Measurements from ENCODE around the gene ASMTL.
"Not testable (repeated sequence)": the region's sequence is repeated elsewhere in the genome, so short reads cannot be mapped to it uniquely, and the experiment has no call there.

Gene ASMTL

DNA sequence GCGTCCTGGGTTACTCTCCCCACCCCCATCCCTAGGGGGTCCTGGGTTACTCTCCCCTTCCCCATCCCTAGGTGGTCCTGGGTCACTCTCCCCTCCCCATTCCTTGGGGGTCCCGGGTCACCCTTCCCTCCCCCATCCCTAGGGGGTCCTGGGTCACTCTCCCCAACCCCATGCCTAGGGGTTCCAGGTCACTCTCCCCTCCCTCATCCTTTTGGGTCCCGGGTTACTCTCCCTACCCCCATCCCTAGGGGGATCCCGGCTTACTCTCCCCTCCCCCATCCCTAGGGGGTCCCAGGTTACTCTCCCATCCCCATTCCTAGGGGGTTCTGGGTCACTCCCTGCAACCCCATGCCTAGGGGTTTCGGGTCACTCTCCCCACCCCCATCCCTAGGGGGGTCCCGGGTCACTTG lies 1.5 kb downstream of the ASMTL start:
- H3K36me3 ChIP-seq (ENCODE audit: insufficient read depth, low read depth, low read length) = peaks cover 25% of the 10 kb centered on the region
- peak overlapping the region; percentile 96 for H3K4me3 ChIP-seq (ENCODE audit: low read length)
- no peak overlapping the region for H3K27ac ChIP-seq (ENCODE audit: low read length)
- peak overlapping the region; percentile 92; the same call in 1 of the 2 replicates for H3K9ac ChIP-seq (ENCODE audit: low read depth, low read length)
- H3K4me1 ChIP-seq (ENCODE audit: insufficient read depth, low read length) = no peaks in the 10 kb centered on the region
- H3K27me3 ChIP-seq (ENCODE audit: insufficient read depth, low read length) = no peaks in the 10 kb centered on the region
- peaks cover 13% of the 10 kb centered on the region for H3K9me3 ChIP-seq (ENCODE audit: insufficient read depth, low read depth, low read length)

- H3K4me3 ChIP-seq (ENCODE audit: low read length) = peak overlapping the region; percentile 96; the same call in 1 of the 2 replicates
- no peak overlapping the region for H3K9ac ChIP-seq (ENCODE audit: low read depth, low read length)
- H3K27ac ChIP-seq (ENCODE audit: low read length) = no peak overlapping the region
- no peaks in the 10 kb centered on the region for H3K27me3 ChIP-seq (ENCODE audit: insufficient read depth, low read length)
- no peaks in the 10 kb centered on the region for H3K4me1 ChIP-seq (ENCODE audit: insufficient read depth, low read length)
- H3K9me3 ChIP-seq (ENCODE audit: insufficient read depth, low read depth, low read length) = peaks cover 13% of the 10 kb centered on the region
- peaks cover 25% of the 10 kb centered on the region for H3K36me3 ChIP-seq (ENCODE audit: insufficient read depth, low read depth, low read length)
These were observed 2.1 kb downstream of the ASMTL start for GRCh38 chrX:1450361-1451161.

DNA sequence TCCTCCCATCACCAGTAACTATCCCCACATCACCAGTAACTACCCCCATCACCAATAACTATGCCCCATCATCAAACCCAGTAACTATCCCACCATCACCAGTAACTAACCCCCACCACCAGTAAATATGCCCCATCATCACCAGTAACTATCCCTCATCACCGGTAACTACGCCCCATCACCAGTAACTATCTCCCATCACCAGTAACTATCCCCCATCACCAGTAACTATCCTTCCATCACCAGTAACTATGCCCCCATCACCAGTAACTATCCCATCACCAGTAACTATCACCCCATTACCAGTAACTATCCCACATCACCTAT lies 2.9 kb downstream of the ASMTL start:
- Histone ChIP-seq H3K27ac (ENCODE audit: low read length) (no peak overlapping the region), H3K36me3 (ENCODE audit: insufficient read depth, low read depth, low read length) (peaks cover 30% of the 10 kb centered on the region), H3K27me3 (ENCODE audit: insufficient read depth, low read length) (no peaks in the 10 kb centered on the region), H3K4me1 (ENCODE audit: insufficient read depth, low read length) (no peaks in the 10 kb centered on the region), H3K4me3 (ENCODE audit: low read length) (no peak overlapping the region; the same call in 1 of the 2 replicates), H3K9ac (ENCODE audit: low read depth, low read length) (no peak overlapping the region), H3K9me3 (ENCODE audit: insufficient read depth, low read depth, low read length) (peaks cover 13% of the 10 kb centered on the region)

DNA sequence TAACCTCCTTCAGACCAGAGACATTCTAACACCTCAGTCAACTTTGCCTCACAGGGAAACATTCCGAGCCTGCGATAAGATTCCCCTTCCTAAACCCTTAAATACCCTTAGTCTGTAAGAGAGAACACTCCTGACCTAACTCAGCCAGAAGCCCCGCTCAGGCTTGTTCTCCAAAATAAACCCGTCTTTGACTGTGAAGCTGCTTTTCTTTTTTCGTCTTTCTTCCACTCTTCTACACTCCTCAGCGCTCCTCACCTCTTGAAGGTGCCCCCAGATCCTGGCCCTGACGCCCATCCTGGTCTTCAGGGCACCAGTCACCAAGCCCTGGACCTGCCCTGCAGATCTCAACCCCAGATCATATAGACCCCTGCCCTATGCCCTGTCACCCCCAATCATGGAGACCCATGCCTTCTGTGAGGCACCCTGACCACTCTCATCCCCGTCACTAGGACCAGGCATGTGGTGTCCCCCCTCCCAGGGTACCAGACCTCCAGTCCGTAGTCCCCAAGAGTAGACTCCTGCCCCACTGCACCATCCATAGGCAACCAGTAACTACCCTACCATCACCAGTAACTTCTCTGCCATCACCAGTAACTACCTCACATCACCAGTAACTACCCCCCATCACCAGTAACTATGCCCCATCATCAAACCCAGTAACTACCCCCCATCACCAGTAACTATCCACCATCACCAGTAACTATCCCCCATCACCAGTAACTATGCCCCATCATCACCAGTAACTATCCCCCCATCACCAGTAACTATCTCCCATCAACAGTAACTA lies 3.5 kb downstream of the ASMTL start:
- H3K36me3 ChIP-seq (ENCODE audit: insufficient read depth, low read depth, low read length) = peaks cover 35% of the 10 kb centered on the region
- H3K4me1 ChIP-seq (ENCODE audit: insufficient read depth, low read length) = no peaks in the 10 kb centered on the region
- peaks cover 13% of the 10 kb centered on the region for H3K9me3 ChIP-seq (ENCODE audit: insufficient read depth, low read depth, low read length)
- no peak overlapping the region for H3K27ac ChIP-seq (ENCODE audit: low read length)
- H3K9ac ChIP-seq (ENCODE audit: low read depth, low read length) = no peak overlapping the region
- H3K27me3 ChIP-seq (ENCODE audit: insufficient read depth, low read length) = no peaks in the 10 kb centered on the region
- no peak overlapping the region for H3K4me3 ChIP-seq (ENCODE audit: low read length)

DNA sequence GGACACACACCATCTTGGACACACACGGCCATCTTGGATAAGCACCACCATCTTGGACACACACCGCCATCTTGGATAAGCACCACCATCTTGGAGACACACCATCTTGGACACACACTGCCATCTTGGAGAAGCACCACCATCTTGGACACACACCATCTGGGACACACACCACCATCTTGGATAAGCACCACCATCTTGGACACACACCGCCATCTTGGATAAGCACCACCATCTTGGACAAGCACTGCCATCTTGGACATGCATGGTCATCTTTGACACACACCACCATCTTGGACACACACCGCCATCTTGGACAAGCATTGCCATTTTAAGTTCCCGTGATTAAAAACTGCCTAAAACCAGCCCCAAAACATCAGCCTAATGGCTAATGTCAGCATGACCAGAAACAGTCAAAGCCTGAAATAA lies 4.1 kb downstream of the ASMTL start:
- peaks cover 13% of the 10 kb centered on the region for H3K9me3 ChIP-seq (ENCODE audit: insufficient read depth, low read depth, low read length)
- H3K9ac ChIP-seq (ENCODE audit: low read depth, low read length); H3K27me3 ChIP-seq (ENCODE audit: insufficient read depth, low read length); H3K4me3 ChIP-seq (ENCODE audit: low read length); H3K4me1 ChIP-seq (ENCODE audit: insufficient read depth, low read length); H3K27ac ChIP-seq (ENCODE audit: low read length): not testable (repeated sequence)
- peaks cover 37% of the 10 kb centered on the region for H3K36me3 ChIP-seq (ENCODE audit: insufficient read depth, low read depth, low read length)

DNA sequence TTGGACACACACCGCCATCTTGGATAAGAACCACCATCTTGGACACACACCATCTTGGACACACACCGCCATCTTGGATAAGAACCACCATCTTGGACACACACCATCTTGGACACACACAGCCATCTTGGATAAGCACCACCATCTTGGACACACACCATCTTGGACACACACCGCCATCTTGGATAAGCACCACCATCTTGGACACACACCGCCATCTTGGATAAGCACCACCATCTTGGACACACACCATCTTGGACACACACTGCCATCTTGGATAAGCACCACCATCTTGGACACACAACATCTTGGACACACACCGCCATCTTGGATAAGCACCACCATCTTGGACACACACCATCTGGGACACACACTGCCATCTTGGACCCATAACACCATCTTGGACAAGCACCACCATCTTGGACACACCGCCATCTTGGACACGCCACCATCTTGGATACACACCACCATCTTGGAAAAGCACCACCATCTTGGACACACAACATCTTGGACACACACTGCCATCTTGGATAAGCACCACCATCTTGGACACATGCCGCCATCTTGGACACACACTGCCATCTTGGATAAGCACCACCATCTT lies 4.6 kb downstream of the ASMTL start:
- H3K27me3 ChIP-seq (ENCODE audit: insufficient read depth, low read length); H3K27ac ChIP-seq (ENCODE audit: low read length); H3K4me1 ChIP-seq (ENCODE audit: insufficient read depth, low read length); H3K4me3 ChIP-seq (ENCODE audit: low read length); H3K9ac ChIP-seq (ENCODE audit: low read depth, low read length): not testable (repeated sequence)
- Histone ChIP-seq H3K9me3 (ENCODE audit: insufficient read depth, low read depth, low read length) (peaks cover 13% of the 10 kb centered on the region), H3K36me3 (ENCODE audit: insufficient read depth, low read depth, low read length) (peaks cover 39% of the 10 kb centered on the region)

GRCh38 chrX:1446984-1447968 lies 5.4 kb downstream of the ASMTL start:
- Histone ChIP-seq H3K9me3 (ENCODE audit: insufficient read depth, low read depth, low read length) (peaks cover 13% of the 10 kb centered on the region), H3K36me3 (ENCODE audit: insufficient read depth, low read depth, low read length) (peaks cover 39% of the 10 kb centered on the region)
- not testable (repeated sequence) for H3K4me1 ChIP-seq (ENCODE audit: insufficient read depth, low read length); H3K9ac ChIP-seq (ENCODE audit: low read depth, low read length); H3K4me3 ChIP-seq (ENCODE audit: low read length); H3K27ac ChIP-seq (ENCODE audit: low read length); H3K27me3 ChIP-seq (ENCODE audit: insufficient read depth, low read length)

DNA sequence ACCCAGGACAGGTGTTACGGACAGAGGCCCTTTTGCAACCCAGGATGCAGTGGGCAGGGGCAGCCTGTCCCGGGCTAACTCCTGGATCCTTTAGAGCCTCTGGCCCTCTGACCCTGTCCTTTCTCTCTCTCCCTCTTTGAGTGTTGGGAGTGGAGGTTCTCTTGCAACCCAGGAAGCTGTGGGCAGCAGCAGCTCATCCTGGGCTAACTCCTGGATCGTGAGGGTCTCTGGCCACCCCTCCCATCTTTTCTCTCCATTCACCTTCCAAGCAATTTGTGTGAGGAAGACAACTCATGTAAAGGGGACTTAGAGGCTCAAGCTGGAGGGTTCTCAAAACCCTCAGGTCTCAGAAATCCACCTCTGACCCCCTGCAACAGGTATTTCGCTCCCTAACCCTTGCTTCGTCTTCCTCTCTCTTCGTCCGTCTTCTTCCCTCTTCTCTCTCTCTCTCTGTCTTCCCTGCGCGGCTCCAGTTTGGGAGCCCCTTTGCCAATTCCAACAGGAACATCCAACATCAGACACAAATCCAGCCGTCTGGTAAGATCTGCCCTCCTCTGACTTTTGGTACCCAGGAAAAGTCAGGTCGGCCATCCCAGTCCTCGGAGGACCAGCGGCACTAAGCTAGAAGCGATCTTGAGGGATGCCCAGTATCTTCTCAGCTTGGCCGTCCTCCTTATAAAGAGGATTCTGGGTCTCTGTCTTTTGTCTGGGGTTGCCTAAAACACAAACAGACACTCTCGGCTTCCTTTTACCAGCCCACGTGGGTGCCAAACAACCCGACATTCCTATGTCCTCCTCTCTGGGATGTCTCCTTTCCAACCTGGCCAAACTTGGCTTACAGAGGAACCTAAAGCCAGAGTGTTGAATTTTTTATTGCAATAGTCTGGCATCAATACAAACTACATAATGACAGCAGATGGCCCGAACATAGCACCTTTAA lies 7.9 kb downstream of the ASMTL start:
- H3K36me3 ChIP-seq (ENCODE audit: insufficient read depth, low read depth, low read length) = peaks cover 54% of the 10 kb centered on the region
- H3K27ac ChIP-seq (ENCODE audit: low read length) = no peak overlapping the region
- no peak overlapping the region for H3K4me3 ChIP-seq (ENCODE audit: low read length)
- H3K4me1 ChIP-seq (ENCODE audit: insufficient read depth, low read length) = no peaks in the 10 kb centered on the region
- H3K9ac ChIP-seq (ENCODE audit: low read depth, low read length) = no peak overlapping the region
- H3K9me3 ChIP-seq (ENCODE audit: insufficient read depth, low read depth, low read length) = peaks cover 13% of the 10 kb centered on the region
- no peaks in the 10 kb centered on the region for H3K27me3 ChIP-seq (ENCODE audit: insufficient read depth, low read length)

- Histone ChIP-seq H3K4me1 (ENCODE audit: insufficient read depth, low read length) (no peaks in the 10 kb centered on the region), H3K9me3 (ENCODE audit: insufficient read depth, low read depth, low read length) (peaks cover 4% of the 10 kb centered on the region), H3K27ac (ENCODE audit: low read length) (no peak overlapping the region), H3K9ac (ENCODE audit: low read depth, low read length) (no peak overlapping the region), H3K27me3 (ENCODE audit: insufficient read depth, low read length) (no peaks in the 10 kb centered on the region), H3K36me3 (ENCODE audit: insufficient read depth, low read depth, low read length) (peaks cover 49% of the 10 kb centered on the region), H3K4me3 (ENCODE audit: low read length) (no peak overlapping the region)
These were observed 9.1 kb downstream of the ASMTL start for GRCh38 chrX:1443496-1444075.

- H3K36me3 ChIP-seq (ENCODE audit: insufficient read depth, low read depth, low read length) = peaks cover 47% of the 10 kb centered on the region
These were observed 9.9 kb downstream of the ASMTL start for GRCh38 chrX:1442724-1443367.

More at GRCh38 chrX:1442724-1443367, 9.9 kb downstream of the ASMTL start:
- H3K9ac ChIP-seq (ENCODE audit: low read depth, low read length) = no peak overlapping the region
- H3K27ac ChIP-seq (ENCODE audit: low read length) = no peak overlapping the region
- no peaks in the 10 kb centered on the region for H3K4me1 ChIP-seq (ENCODE audit: insufficient read depth, low read length)
- H3K9me3 ChIP-seq (ENCODE audit: insufficient read depth, low read depth, low read length) = no peaks in the 10 kb centered on the region
- no peak overlapping the region for H3K4me3 ChIP-seq (ENCODE audit: low read length)
- H3K27me3 ChIP-seq (ENCODE audit: insufficient read depth, low read length) = no peaks in the 10 kb centered on the region

All from iPS-20b (cell line).